Liver (tissue), 3 donors: ENCODE measurements around the gene QPCT.

Experiments used
- EGR1 ChIP-seq, 2 donors: IDR thresholded peaks; 2 replicates each; pipeline ENCODE4 v1.6.1; 2016 to 2018; ENCODE audit warnings: antibody characterized with exemption in 2 of 2, low read depth in 2 of 2
- HNF4A ChIP-seq, 2 donors: conservative IDR thresholded peaks; 2 replicates each; pipeline ENCODE4 v1.6.1; 2016; ENCODE audit warnings: antibody characterized with exemption in 2 of 2, mild to moderate bottlenecking in 2 of 2
- REST ChIP-seq: IDR thresholded peaks from 2 replicates; pipeline ENCODE4 v1.6.1; 2016; ENCODE audit warnings: antibody characterized with exemption, mild to moderate bottlenecking
- TAF1 ChIP-seq: conservative IDR thresholded peaks from 2 replicates; pipeline ENCODE4 v1.6.1; 2016; ENCODE audit warnings: antibody characterized with exemption, mild to moderate bottlenecking
- TF ChIP-seq, protein P1 (sequence below): fragments of 150-350 bp; IDR thresholded peaks from 2 replicates; pipeline ENCODE4 v1.5.1; 2017; ENCODE audit warnings: improper control_type of control experiment, low read depth, low read length; ENCODE audit not compliant: missing input control
- TF ChIP-seq, protein P2 (sequence below): IDR thresholded peaks from 2 replicates; pipeline ENCODE4 v1.6.1; 2016; ENCODE audit warnings: antibody characterized with exemption
- TF ChIP-seq, protein P3 (sequence below): IDR thresholded peaks from 2 replicates; pipeline ENCODE4 v1.6.1; 2016; ENCODE audit warnings: antibody characterized with exemption
- donor health status: healthy.
- donor health status: healthy.

GRCh38 chr2:37412231-37412630 lies 67.8 kb downstream of the QPCT start:
- TF ChIP-seq HNF4A (conservative IDR thresholded peaks at IDR 0.05) (no peak), EGR1 (IDR thresholded peaks at IDR 0.05; ENCODE audit: low read depth in 2 of 2) (no peak), REST (no peak), TAF1 (no peak)
- TF ChIP-seq, protein P1, sequence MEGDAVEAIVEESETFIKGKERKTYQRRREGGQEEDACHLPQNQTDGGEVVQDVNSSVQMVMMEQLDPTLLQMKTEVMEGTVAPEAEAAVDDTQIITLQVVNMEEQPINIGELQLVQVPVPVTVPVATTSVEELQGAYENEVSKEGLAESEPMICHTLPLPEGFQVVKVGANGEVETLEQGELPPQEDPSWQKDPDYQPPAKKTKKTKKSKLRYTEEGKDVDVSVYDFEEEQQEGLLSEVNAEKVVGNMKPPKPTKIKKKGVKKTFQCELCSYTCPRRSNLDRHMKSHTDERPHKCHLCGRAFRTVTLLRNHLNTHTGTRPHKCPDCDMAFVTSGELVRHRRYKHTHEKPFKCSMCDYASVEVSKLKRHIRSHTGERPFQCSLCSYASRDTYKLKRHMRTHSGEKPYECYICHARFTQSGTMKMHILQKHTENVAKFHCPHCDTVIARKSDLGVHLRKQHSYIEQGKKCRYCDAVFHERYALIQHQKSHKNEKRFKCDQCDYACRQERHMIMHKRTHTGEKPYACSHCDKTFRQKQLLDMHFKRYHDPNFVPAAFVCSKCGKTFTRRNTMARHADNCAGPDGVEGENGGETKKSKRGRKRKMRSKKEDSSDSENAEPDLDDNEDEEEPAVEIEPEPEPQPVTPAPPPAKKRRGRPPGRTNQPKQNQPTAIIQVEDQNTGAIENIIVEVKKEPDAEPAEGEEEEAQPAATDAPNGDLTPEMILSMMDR = no peak
- TF ChIP-seq, protein P2, sequence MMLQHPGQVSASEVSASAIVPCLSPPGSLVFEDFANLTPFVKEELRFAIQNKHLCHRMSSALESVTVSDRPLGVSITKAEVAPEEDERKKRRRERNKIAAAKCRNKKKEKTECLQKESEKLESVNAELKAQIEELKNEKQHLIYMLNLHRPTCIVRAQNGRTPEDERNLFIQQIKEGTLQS = no peak
- TF ChIP-seq, protein P3, sequence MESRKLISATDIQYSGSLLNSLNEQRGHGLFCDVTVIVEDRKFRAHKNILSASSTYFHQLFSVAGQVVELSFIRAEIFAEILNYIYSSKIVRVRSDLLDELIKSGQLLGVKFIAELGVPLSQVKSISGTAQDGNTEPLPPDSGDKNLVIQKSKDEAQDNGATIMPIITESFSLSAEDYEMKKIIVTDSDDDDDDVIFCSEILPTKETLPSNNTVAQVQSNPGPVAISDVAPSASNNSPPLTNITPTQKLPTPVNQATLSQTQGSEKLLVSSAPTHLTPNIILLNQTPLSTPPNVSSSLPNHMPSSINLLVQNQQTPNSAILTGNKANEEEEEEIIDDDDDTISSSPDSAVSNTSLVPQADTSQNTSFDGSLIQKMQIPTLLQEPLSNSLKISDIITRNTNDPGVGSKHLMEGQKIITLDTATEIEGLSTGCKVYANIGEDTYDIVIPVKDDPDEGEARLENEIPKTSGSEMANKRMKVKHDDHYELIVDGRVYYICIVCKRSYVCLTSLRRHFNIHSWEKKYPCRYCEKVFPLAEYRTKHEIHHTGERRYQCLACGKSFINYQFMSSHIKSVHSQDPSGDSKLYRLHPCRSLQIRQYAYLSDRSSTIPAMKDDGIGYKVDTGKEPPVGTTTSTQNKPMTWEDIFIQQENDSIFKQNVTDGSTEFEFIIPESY = no peak
